C4-2B (cell line): Measurements from ENCODE around the gene BAHCC1.

Experiments
- CTCF ChIP-seq: fragments of 450-650 bp; conservative IDR thresholded peaks from 2 replicates; pipeline ENCODE4 v1.5.1; 2017; ENCODE audit warnings: mild to moderate bottlenecking
- ZFX ChIP-seq: fragments of 450-650 bp; IDR thresholded peaks from 2 replicates; pipeline ENCODE4 v1.6.1; 2017

DNA sequence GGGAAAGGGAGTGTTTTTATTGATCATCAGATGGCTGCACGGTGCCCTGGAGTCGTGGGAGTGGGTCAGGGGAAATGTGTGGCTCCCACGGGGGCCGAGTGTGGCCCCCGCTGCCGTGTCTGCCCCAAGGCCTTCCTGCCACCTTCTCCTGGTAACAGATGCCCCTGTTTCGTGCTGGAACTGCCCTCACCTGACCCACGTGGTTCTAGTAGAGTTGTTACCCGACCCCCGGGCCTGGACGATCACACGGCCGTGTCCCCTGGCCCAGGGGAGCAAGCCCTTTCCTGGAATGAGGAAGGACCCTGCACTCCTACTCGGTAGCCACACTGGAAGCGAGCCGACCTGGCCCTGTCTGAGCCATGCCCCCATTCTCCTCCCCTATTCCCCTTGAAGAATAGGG lies 79.7 kb downstream of the BAHCC1 start:
- no peak for TF ChIP-seq CTCF
- no peak for TF ChIP-seq ZFX
